Body of pancreas (tissue), 4 donors: ENCODE measurements around the gene B4GALT7.
"Not testable (repeated sequence)": the region's sequence is repeated elsewhere in the genome, so short reads cannot be mapped to it uniquely, and the experiment has no call there.

ENCODE experiments used
- POLR2A ChIP-seq, 3 donors: fragments of 450-650 bp; IDR thresholded peaks; one replicate each; pipeline ENCODE4 v1.6.1; 2016; ENCODE audit warnings: antibody characterized with exemption in 3 of 3, mild to moderate bottlenecking in 2 of 3
- TF ChIP-seq, protein P1 (sequence below), 7 experiments: fragments of 450-650 bp in 4 of 7; fragments of 200-600 bp in 3 of 7; sonication (generic) in 3 of 7; IDR thresholded peaks; one replicate each; pipeline ENCODE4 v1.5.1; 2016 to 2019; ENCODE audit warnings: antibody characterized with exemption in 7 of 7

- TF ChIP-seq, protein P1, sequence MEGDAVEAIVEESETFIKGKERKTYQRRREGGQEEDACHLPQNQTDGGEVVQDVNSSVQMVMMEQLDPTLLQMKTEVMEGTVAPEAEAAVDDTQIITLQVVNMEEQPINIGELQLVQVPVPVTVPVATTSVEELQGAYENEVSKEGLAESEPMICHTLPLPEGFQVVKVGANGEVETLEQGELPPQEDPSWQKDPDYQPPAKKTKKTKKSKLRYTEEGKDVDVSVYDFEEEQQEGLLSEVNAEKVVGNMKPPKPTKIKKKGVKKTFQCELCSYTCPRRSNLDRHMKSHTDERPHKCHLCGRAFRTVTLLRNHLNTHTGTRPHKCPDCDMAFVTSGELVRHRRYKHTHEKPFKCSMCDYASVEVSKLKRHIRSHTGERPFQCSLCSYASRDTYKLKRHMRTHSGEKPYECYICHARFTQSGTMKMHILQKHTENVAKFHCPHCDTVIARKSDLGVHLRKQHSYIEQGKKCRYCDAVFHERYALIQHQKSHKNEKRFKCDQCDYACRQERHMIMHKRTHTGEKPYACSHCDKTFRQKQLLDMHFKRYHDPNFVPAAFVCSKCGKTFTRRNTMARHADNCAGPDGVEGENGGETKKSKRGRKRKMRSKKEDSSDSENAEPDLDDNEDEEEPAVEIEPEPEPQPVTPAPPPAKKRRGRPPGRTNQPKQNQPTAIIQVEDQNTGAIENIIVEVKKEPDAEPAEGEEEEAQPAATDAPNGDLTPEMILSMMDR (IDR thresholded peaks at IDR 0.05) = not testable (repeated sequence)
- TF ChIP-seq POLR2A (IDR thresholded peaks at IDR 0.05) = not testable (repeated sequence)
These were observed 40.4 kb upstream of the B4GALT7 start for GRCh38 chr5:177559446-177559941.
